Measurements from ENCODE around the gene DCP2.

GRCh38 chr5:113063927-113064326 is 87.3 kb downstream of the DCP2 start:
- TF ChIP-seq CTCF (IDR thresholded peaks at IDR 0.05): no peak
- TF ChIP-seq POLR2A (IDR thresholded peaks at IDR 0.05): no peak

Data from lower leg skin (tissue), 3 donors.